Activated CD8-positive, alpha-beta memory T cell treated with anti-CD3 and anti-CD28 coated beads for 4 hours (primary cell): Measurements from ENCODE around the gene ZNF691.
A peak's percentile ranks its signal among the peaks of the same experiment; 100 is the strongest.
"Not testable (repeated sequence)": the region's sequence is repeated elsewhere in the genome, so short reads cannot be mapped to it uniquely, and the experiment has no call there.

Experiments used
- DNase-seq, 2 donors: peaks; one replicate each; pipeline ENCODE4 v3.0.0-alpha.2; 2020; ENCODE audit warnings: low read depth in 2 of 2

Gene ZNF691

GRCh38 chr1:42846257-42847110, at the start of gene ZNF691:
Gene ZNF691 (plus strand): TSS chr1:42846613. CDS start chr1:42849659, 3,046 bp downstream.
- peak; percentile 66 to 82 for DNase-seq

- DNase-seq = no peak
Observed at GRCh38 chr1:42797414-42797813, 49.0 kb upstream of the ZNF691 start.

- no peak for DNase-seq
Observed at GRCh38 chr1:42797979-42798378, 48.4 kb upstream of the ZNF691 start.

GRCh38 chr1:42801832-42802473, 44.5 kb upstream of the ZNF691 start:
- no peak for DNase-seq

- no peak for DNase-seq
Observed at GRCh38 chr1:42806171-42806570, 40.2 kb upstream of the ZNF691 start.

- no peak for DNase-seq
Observed at GRCh38 chr1:42806593-42806992, 39.8 kb upstream of the ZNF691 start.

- DNase-seq = no peak
Observed at GRCh38 chr1:42807056-42807668, 39.3 kb upstream of the ZNF691 start.

GRCh38 chr1:42814815-42815214, 31.6 kb upstream of the ZNF691 start:
- DNase-seq = not testable (repeated sequence)

- DNase-seq = no peak
Observed at GRCh38 chr1:42815941-42816584, 30.4 kb upstream of the ZNF691 start.

GRCh38 chr1:42816585-42817439, 29.6 kb upstream of the ZNF691 start, which contains the start of the genes ERMAP and SVBP:
Gene ERMAP (plus strand): TSS chr1:42817122. CDS start chr1:42830449, 13,327 bp downstream.
Gene SVBP (minus strand): TSS chr1:42817397. CDS start chr1:42816544, 853 bp downstream.
- DNase-seq = peak; percentile 89 to 91

- no peak for DNase-seq
Observed at GRCh38 chr1:42817440-42817767, 29.0 kb upstream of the ZNF691 start.

- no peak for DNase-seq
Observed at GRCh38 chr1:42817976-42818375, 28.4 kb upstream of the ZNF691 start.

- no peak for DNase-seq
Observed at GRCh38 chr1:42820813-42821212, 25.6 kb upstream of the ZNF691 start.

GRCh38 chr1:42821690-42822089, 24.7 kb upstream of the ZNF691 start:
- no peak for DNase-seq

GRCh38 chr1:42822800-42823392, 23.5 kb upstream of the ZNF691 start:
- DNase-seq = no peak

- DNase-seq = no peak
Observed at GRCh38 chr1:42824481-42825035, 21.9 kb upstream of the ZNF691 start.

- DNase-seq = no peak
Observed at GRCh38 chr1:42825036-42825851, 21.2 kb upstream of the ZNF691 start.

GRCh38 chr1:42830631-42831030, 15.8 kb upstream of the ZNF691 start:
- DNase-seq = no peak

GRCh38 chr1:42831273-42831672, 15.1 kb upstream of the ZNF691 start:
- DNase-seq = no peak
